Vagina (tissue), 2 donors: ENCODE results near the gene IGF2BP3. TPM values are rescaled to one million over a fixed set of nuclear protein-coding genes. Genes with fewer than 3 reads are reported as not detected.
"Not testable (repeated sequence)": the region's sequence is repeated elsewhere in the genome, so short reads cannot be mapped to it uniquely, and the experiment has no call there.

ENCODE experiments used
- DNase-seq, 2 donors: peaks; one replicate each; pipeline ENCODE4 v3.0.0-alpha.2; 2017; ENCODE audit errors: extremely low spot score in 2 of 2
- H3K27ac ChIP-seq: fragments of 200-600 bp; sonication (generic); one replicate; pipeline ENCODE4 v1.5.1; 2019
- H3K27me3 ChIP-seq: fragments of 200-600 bp; sonication (generic); one replicate; pipeline ENCODE4 v1.5.1; 2019
- H3K36me3 ChIP-seq, 2 donors: fragments of 200-600 bp; sonication (generic); one replicate each; pipeline ENCODE4 v1.5.1; 2017 to 2019
- H3K4me1 ChIP-seq: fragments of 200-600 bp; sonication (generic); one replicate; pipeline ENCODE4 v1.5.1; 2019
- H3K4me3 ChIP-seq, 2 donors: fragments of 200-600 bp; sonication (generic); 1 replicate in 1 of 2; 2 replicates in 1 of 2; pipeline ENCODE4 v1.5.1; 2016 to 2019
- H3K9me3 ChIP-seq: fragments of 200-600 bp; sonication (generic); one replicate; pipeline ENCODE4 v1.5.1; 2019
- POLR2A ChIP-seq, 2 donors: fragments of 450-650 bp; IDR thresholded peaks; one replicate each; pipeline ENCODE4 v1.6.1; 2017; ENCODE audit warnings: antibody characterized with exemption in 2 of 2, mild to moderate bottlenecking in 2 of 2, moderate library complexity in 2 of 2
- POLR2AphosphoS5 ChIP-seq, 2 donors: sonication (generic); formaldehyde crosslinking; IDR thresholded peaks; one replicate each; pipeline ENCODE4 v1.9.0; 2017; ENCODE audit warnings: antibody characterized with exemption in 2 of 2, mild to moderate bottlenecking in 2 of 2, low read depth in 1 of 2; ENCODE audit not compliant: insufficient read depth in 1 of 2
- intact Hi-C: fragments of 100-400 bp; cut with DNase I; formaldehyde crosslinking; loops from one replicate; pipeline ENCODE4 v1.15.1; 2023
- total RNA-seq: library from RNA; depleted of rRNA; stranded (reverse); fragments of >200 nt; gene quantifications from one replicate; pipeline ENCODE4 v1.2.3, GENCODE V29; 2016
- TF ChIP-seq, protein P1 (sequence below), 3 experiments: fragments of 450-650 bp in 2 of 3; fragments of 200-600 bp in 1 of 3; sonication (generic) in 1 of 3; IDR thresholded peaks; one replicate each; pipeline ENCODE4 v1.5.1; 2017 to 2019; ENCODE audit warnings: antibody characterized with exemption in 3 of 3, mild to moderate bottlenecking in 2 of 3, moderate library complexity in 2 of 3

Gene IGF2BP3
- total RNA-seq, 1 donor from 2014 or later, result 11.8 TPM

DNA sequence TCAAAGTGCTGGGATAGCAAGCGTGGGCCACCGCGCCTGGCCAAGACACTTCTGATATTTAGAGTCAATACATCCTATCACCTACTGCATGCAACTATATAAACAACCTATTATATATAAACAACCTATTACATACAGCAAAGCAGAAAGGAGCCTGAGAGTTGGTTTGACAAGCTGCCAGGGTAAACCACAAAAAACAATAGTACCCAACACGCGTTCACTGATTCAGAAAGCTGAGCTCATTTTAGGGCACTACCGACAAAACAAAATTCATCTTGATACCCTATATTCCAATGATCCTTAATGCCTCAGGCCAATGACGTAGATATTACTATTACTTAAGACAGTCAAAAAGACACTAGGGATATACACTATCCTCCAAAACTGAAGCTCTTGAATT, 154.9 kb downstream of the IGF2BP3 start:
- H3K9me3 ChIP-seq, result no peaks in the 10 kb centered on the region
- DNase-seq, result no peak
- intact Hi-C loops, result no loop called here
- no peak overlapping the region for H3K4me3 ChIP-seq
- peaks cover 0 to 1% of the 10 kb centered on the region in 2 donors for H3K36me3 ChIP-seq
- no peak overlapping the region for H3K27ac ChIP-seq
- no peaks in the 10 kb centered on the region for H3K27me3 ChIP-seq
- no peaks in the 10 kb centered on the region for H3K4me1 ChIP-seq
- no peak for TF ChIP-seq POLR2AphosphoS5 (IDR thresholded peaks at IDR 0.05; ENCODE audit: insufficient read depth in 1 of 2, low read depth in 1 of 2)

DNA sequence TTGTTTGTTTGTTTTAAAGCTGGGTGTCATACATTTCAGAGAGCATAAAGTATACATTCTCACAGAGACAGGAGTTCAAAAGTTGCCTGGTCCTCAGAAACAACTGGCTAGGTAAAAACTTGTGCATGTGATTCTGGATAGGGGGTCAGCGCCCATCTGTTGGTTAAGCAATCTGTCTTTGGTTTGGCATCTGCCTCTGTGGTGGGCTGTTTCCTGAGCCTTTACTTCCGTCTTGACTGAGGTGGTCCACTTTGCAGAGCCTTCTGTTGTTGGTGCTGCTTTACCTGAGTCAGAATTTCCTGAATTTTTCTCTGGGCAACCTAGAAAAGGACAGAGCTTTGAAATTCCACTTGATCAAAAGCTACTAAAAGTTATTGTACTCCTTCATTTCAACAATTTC, 158.2 kb downstream of the IGF2BP3 start:
- peaks cover 0 to 20% of the 10 kb centered on the region in 2 donors for H3K36me3 ChIP-seq
- H3K9me3 ChIP-seq, H3K27ac ChIP-seq, H3K27me3 ChIP-seq, H3K4me3 ChIP-seq, H3K4me1 ChIP-seq, intact Hi-C loops: not testable (repeated sequence)
- DNase-seq, result peak in 1 of 2 donors; percentile 42

DNA sequence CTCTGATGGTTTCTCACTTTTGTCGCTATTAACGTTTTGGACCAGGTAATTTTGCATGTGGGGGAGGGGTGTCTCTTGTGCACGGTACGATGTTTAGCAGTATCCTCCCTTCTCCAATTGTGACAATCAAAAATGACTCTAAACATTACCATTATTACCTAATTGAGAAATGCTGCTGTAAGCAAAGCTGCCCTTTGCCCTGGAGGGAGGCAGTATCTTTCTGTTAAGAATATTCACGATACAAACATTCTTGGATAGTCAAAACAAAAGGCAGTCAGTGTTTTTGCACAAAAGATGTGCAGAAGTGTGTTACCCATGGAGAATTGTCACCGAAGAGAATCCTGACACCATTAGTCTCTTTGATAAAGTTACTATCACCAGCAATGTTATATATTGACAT, 161.5 kb downstream of the IGF2BP3 start:
- intact Hi-C loops, result no loop called here

DNA sequence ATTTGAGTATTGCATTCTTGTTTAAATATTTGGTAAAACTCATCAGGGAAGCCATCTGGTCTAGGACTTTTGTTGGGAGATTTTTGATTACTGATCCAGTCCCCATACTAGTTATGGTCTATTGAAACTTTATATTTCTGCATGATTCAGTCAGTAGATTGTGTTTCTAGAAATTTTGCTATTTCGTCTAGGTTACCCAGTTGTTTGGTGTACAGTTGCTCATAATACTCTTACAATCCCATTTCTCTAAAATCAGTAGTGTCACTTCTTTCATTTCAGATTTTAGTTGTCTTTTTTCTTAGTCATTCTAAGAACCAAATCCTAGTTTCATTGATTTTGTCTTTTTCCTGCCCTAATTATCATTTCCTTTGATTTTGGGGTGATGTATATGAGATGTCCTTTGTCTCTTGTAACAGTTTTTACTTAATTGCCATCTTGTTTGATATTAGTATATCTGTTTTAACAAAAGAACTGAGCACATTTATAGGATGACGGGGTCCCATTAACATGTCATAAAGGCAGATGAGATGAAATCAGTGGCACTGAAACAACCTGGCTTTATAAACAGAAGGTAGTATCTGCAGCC, 163.3 kb downstream of the IGF2BP3 start:
- H3K4me1 ChIP-seq, result peaks cover 15% of the 10 kb centered on the region
- DNase-seq, result no peak
- peaks cover 0 to 32% of the 10 kb centered on the region in 2 donors for H3K36me3 ChIP-seq
- TF ChIP-seq POLR2AphosphoS5 (IDR thresholded peaks at IDR 0.05; ENCODE audit: insufficient read depth in 1 of 2, low read depth in 1 of 2) (no peak), POLR2A (IDR thresholded peaks at IDR 0.05) (no peak)
- TF ChIP-seq, protein P1, sequence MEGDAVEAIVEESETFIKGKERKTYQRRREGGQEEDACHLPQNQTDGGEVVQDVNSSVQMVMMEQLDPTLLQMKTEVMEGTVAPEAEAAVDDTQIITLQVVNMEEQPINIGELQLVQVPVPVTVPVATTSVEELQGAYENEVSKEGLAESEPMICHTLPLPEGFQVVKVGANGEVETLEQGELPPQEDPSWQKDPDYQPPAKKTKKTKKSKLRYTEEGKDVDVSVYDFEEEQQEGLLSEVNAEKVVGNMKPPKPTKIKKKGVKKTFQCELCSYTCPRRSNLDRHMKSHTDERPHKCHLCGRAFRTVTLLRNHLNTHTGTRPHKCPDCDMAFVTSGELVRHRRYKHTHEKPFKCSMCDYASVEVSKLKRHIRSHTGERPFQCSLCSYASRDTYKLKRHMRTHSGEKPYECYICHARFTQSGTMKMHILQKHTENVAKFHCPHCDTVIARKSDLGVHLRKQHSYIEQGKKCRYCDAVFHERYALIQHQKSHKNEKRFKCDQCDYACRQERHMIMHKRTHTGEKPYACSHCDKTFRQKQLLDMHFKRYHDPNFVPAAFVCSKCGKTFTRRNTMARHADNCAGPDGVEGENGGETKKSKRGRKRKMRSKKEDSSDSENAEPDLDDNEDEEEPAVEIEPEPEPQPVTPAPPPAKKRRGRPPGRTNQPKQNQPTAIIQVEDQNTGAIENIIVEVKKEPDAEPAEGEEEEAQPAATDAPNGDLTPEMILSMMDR (IDR thresholded peaks at IDR 0.05), result no peak
- intact Hi-C loops, result no loop called here
- no peak overlapping the region for H3K4me3 ChIP-seq
- no peaks in the 10 kb centered on the region for H3K27me3 ChIP-seq
- H3K9me3 ChIP-seq, result no peaks in the 10 kb centered on the region
- no peak overlapping the region for H3K27ac ChIP-seq

More for the DNA sequence above, 161.5 kb downstream of the IGF2BP3 start:
- Histone ChIP-seq H3K27ac (no peak overlapping the region), H3K4me3 (no peak overlapping the region), H3K9me3 (no peaks in the 10 kb centered on the region), H3K36me3 (peaks cover 0 to 29% of the 10 kb centered on the region in 2 donors), H3K27me3 (no peaks in the 10 kb centered on the region), H3K4me1 (no peaks in the 10 kb centered on the region)
- TF ChIP-seq, protein P1 (IDR thresholded peaks at IDR 0.05), result no peak
- TF ChIP-seq POLR2A (IDR thresholded peaks at IDR 0.05) (no peak), POLR2AphosphoS5 (IDR thresholded peaks at IDR 0.05; ENCODE audit: insufficient read depth in 1 of 2, low read depth in 1 of 2) (no peak)
- DNase-seq, result no peak

DNA sequence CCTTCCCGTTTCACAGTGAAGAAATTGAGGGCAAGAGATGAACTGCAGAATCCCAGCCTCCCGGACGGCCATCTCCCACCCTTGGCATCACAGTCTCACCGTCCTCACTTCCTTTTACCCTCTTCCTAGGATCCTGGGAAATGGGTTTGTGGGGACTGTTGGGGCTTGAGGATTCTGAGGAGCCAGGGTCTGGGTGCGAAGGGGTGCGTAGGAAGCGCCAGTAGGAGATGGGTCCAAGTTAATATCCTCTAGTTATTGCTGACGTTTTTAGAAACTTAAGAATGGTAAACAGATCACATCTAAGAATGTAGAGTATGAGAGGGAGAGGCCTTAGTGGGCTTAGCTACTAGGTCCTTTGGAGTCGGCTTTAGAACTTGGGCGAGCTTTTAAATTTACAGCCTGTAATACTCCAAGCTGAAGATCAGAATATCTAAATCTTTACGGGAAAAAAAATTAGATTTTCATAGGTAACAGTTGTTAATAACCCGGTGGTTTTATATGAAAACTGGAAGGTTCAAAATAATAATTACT, 170.5 kb downstream of the IGF2BP3 start:
- no peak for TF ChIP-seq POLR2A (IDR thresholded peaks at IDR 0.05)
- TF ChIP-seq POLR2AphosphoS5 (IDR thresholded peaks at IDR 0.05; ENCODE audit: insufficient read depth in 1 of 2, low read depth in 1 of 2), result no peak
- TF ChIP-seq, protein P1 (IDR thresholded peaks at IDR 0.05), result no peak
- peak overlapping the region; percentile 81 to 83 for H3K4me3 ChIP-seq
- DNase-seq, result no peak
- H3K27ac ChIP-seq, result peak overlapping the region; percentile 74
- no peaks in the 10 kb centered on the region for H3K9me3 ChIP-seq
- no peaks in the 10 kb centered on the region for H3K27me3 ChIP-seq
- H3K36me3 ChIP-seq, result peaks cover 0 to 3% of the 10 kb centered on the region in 2 donors
- H3K4me1 ChIP-seq, result peaks cover 45% of the 10 kb centered on the region
- intact Hi-C loops, result no loop called here
